CD4-positive, alpha-beta T cell treated with Interleukin-17A for 4 hours (primary cell): Measurements from ENCODE around the gene BMERB1.
"Not testable (repeated sequence)": the region's sequence is repeated elsewhere in the genome, so short reads cannot be mapped to it uniquely, and the experiment has no call there.

Source experiments
- DNase-seq: peaks from one replicate; pipeline ENCODE4 v3.0.0-alpha.2; 2020; ENCODE audit warnings: mixed read lengths

The BMERB1 gene

DNA sequence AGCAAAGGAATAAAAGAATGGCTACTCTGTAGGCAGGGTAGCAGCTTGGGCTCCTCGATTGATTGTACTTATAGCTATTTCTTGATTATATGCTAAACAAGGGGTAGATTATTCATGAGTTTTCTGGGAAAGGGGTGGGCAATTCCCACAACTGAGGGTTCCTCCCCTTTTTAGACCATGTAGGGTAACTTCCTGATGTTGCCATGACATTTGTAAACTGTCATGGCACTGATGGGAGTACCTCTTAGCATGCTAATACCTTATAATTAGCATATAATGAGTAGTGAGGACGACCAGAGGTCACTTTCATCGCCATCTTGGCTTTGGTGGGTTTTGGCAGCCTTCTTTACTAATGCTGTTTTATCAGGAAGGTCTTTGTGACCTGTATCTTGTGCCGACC lies 136.3 kb downstream of the BMERB1 start:
- DNase-seq, result not testable (repeated sequence)

DNA sequence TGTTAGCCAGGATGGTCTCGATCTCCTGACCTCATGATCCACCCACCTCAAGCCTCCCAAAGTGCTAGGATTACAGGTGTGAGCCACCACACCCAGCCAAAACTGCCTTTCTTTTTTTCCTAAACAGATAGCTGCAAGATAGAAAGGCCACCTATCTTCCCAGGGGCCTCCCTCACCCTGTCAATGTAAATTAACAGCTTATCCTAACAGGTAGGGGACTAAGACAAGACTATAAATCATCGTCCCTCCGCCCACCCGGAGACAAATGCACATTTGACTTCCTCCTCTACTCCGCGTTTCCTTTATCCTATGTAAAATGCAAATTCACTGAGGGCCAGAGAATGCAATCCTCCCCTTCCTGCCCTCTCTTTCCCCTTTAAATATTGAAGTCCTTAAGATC lies 137.2 kb downstream of the BMERB1 start:
- DNase-seq, result no peak

DNA sequence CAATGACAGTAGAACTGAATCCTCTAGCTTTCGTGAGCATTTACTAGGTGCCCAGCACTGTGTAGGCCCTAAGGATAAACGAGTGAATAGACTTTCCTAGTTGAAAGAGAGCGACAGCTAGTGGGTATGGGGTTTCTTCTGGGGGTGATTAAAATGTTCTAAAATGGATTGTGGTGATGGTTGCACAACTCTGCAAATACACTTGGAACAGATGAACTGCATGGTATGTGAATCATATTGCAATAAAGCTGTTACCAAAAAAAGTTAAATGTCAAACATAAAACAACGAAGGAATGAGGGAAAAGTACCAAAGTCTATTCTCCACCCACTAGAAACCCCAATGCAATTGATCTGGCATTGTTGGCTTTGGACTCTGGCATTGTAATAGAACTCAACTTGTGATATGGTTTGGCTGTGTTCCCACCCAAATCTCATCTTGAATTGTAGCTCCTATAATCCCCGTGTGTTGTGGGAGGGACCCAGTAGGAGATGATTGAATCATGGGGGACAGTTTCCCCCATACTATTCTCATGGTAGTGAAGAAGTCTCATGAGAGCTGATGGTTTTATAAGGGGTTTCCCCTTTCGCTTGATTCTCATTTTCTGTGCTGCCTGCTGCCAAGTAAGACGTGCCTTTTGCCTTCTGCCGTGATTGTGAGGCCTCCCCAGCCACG lies 138.1 kb downstream of the BMERB1 start:
- no peak for DNase-seq

DNA sequence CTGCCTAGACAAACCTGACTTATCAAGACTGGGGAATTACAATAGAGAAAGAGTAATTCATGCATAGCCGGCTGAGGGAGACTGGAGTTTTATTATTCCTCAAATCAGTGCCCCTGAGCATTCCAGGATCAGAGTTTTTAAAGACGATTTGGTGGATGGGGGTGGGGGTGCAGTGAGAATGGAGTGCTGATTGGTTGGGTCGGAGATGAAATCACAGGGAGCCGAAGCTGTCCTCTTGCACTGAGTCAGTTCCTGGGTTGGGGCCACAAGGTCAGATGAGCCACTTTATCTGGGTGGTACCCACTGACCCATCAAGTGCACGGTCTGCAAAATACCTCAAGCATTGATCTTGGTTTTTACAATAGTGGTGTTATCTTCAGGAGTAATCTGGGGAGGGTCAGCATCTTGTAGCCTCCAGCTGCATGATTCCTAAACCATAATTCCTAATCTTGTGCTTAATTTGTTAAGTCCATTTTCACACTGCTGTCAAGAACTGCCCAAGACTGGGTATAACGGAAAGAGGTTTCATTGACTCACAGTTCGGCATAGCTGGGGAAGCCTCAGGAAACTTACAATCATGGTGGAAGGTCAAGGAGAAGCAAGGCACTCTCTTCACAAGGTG lies 139.0 kb downstream of the BMERB1 start:
- no peak for DNase-seq

DNA sequence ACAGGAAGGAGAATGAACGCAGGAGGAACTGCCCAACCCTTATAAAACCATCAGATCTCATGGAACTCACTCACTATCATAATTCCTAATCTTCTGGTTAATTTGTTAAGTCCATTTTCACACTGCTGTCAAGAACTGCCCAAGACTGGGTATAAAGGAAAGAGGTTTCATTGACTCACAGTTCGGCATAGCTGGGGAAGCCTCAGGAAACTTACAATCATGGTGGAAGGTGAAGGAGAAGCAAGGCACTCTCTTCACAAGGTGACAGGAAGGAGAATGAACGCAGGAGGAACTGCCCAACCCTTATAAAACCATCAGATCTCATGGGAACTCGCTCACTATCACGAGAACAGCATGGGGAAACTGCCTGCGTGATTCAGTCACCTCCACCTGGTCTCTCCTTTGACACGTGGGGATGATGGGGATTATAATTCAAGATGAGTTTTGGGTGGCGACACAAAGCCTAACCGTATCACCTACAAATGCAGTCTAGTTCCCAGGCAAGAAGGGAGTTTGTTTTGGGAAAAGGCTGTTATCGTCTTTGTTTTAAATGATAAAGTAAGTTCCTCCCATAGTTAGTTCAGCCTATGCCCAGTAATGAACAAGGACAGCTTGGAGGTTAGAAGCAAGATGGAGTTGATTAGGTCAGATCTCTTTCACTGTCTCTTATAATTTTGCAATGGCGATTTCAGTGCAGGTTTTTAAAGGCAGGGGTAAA lies 139.7 kb downstream of the BMERB1 start:
- not testable (repeated sequence) for DNase-seq

DNA sequence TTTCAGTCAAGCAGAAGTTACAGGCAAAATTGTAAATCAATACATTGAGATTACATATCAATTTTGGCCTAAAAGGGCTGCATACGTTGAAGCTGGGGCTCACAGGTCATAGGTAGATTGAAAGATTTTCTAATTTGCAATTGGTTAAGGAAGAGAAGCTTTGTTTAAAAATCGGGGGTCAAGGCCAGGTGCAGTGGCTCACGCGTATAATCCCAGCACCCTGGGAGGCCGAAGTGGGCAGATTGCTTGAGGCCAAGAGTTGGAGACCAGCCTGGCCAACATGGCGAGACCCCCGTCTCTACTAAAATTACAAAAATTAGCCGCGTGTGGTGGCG lies 140.2 kb downstream of the BMERB1 start:
- no peak for DNase-seq

DNA sequence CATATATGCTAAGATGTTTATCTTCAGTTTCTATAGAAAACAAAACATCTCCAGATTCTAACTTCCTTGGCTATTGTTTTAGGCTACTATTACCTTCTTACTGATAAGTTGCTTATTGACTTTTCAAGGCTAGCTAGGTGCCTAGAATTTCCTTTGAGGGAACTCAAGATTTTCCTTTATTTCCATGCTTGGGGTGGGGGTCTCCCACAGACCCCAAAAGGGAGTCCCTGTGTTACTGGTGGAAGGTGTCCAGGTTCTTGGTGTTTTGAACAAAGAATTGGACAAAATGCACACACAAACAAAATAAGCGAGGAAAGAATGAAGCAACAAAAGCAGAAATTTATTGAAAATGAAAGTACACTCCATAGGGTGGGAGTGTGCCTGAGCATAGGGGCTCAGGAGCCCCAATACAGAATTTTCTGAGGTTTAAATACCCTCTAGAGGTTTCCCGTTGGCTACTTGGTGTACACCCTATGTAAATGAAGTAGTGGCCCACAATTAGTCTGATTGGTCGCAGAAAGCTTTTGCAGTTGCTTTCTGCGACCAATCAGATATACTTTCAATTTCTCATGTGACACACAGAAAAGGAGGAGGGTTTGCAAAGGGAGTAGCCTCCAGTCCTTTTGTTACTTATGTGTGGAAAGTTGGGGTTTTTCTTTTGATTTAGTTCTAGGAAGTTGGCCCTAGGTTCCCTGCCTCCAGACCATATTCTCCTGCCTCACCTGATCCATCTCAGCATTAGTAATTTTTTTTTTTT lies 141.1 kb downstream of the BMERB1 start:
- no peak for DNase-seq

DNA sequence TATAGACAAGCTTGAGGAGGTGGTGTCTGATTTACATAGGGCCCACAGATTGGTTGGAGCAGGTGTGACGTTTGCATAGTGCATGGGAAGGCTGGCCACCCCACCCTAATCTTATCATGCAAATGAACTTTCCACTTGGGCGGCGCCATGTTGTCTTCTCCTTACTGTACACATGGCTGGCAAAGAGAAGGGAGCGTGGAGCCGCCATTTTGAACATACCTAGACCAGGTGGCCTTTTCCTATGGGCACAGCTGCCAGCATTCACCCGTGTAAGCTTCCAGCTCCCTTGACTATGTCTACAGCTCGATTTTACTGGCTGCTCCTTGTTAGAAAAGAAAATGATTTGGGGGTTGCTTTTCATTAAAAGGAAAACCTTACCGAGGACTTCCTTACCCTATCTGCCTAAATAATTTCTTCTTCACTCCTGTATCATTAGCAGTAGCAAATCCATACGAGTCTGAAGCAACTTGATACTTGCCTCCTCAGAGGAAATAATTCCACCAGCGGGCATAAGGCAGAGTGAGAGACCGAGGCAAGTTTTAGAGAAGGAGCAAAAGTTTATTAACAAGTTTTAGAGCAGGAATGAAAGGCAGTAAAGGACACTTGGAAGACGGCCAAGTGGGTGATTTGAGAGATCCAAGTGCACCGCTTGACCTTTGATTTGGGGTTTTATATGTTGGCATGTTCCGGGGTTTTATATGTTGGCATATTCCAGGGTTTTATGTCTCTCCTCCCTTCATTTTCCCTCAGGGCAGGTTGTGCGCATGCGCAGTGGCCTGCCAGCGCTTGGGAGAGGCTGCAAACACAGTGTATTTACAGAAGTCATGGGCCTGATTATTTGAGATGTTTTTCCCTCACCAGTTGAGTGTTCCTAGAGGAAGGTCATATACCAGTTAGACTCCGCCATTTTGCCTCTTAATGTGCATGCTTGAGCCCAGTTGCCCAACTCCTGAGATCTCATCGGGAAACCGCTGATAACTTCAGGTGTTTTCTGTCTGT lies 142.9 kb downstream of the BMERB1 start:
- DNase-seq, result no peak

DNA sequence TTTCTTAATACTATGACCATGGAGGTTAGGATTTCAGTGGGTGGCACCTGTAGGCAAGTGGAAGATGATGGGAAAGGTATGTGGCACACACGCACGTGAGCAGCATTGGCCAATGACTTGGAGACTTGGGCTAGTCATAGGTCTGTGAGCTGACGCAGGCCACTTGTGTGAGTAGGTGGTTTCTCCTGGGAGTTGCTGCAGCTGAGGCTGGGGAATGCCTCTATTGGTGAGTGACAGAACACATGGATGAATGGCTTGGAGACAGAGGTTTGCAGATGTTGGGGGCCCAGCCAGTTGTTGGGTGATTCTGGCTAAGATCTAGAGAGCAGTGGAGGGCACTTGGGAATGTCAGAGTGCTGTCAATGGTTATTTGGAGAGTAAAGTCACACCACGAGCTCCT lies 144.4 kb downstream of the BMERB1 start:
- DNase-seq, result no peak

DNA sequence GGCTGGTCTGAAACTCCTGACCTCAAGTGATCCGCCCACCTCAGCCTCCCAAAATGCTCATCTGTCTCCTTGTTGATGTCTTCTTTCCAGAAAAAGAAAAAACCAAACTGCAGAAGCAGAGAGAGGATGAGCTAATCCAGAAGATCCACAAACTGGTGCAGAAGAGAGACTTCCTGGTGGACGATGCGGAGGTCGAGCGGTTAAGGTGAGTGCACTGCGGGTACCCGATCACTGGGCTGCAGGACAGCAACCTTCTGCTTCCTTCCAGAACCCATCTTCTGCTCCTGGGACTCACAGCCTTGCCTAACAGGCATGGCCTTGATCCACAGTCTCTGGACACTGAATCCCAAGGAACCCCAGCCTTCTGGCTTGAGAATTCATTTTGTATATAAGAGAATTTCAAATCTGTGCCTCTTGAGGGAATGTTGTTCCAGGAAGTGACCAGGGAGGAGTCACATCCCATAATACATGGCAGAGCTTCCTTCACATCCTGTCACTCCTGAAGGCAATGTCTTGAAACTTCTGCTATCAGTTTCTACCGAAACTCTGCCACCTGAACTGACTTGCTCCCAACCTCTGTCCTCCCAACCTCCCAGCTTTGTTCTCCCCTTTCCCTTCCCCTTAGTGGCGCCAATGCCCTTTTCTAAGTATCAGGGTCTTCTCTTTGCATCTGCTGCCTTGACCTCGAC lies 146.9 kb downstream of the BMERB1 start:
- no peak for DNase-seq

DNA sequence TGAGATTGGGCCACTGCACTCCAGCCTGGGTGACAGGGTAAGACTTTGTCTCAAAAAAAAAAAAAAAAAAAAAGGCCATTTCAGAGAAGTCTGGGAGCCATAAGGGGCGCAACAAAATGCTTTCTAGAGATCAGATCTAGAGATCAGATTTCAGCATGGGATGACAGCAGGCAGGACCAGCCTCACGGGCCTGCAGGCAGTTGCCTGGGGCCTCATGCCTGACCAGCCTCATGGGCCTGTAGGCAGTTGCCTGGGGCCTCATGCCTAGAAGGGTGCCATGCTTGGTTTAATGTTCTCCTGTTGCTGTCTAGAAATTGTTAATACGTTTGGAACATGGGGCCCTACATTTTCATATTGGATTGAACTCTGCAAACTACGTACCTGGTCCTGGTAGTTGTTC lies 149.1 kb downstream of the BMERB1 start:
- no peak for DNase-seq

DNA sequence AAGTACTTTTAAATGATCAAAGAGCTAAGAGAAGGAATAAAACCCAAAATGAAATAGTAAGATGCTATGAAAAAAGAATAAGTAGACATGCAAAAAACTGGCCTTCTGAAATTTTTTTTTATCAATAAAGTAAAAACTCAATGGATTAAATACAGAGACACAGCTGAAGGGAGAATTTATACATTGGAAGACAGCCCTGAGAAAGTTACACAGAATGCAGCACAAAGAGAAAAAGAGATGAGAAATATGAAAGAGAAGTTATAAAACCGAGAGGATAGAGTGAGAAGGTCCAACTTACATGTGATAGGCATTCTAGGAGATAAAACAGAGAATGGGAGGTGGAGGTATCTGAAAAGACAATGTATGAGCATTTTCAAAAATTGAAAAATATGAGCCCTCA lies 151.6 kb downstream of the BMERB1 start:
- no peak for DNase-seq

DNA sequence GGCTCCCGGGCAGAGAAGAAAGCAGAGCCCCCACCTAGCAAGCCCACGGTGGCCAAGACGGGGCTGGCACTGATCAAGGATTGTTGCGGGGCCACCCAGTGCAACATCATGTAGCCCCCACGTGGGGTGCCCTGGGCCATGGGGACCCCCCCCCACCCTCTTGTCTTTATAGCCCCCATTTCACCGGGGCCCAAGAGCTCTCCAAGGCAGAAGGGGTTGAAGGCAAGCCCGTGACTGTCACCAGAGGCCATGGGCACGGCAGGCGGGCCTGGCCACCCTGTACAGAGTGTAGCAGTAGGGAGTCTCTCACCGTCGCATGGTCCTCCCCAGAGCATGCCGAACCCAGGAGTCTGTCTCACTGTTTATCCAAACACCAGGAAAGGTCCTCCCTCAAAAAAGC lies 152.3 kb downstream of the BMERB1 start:
- no peak for DNase-seq

DNA sequence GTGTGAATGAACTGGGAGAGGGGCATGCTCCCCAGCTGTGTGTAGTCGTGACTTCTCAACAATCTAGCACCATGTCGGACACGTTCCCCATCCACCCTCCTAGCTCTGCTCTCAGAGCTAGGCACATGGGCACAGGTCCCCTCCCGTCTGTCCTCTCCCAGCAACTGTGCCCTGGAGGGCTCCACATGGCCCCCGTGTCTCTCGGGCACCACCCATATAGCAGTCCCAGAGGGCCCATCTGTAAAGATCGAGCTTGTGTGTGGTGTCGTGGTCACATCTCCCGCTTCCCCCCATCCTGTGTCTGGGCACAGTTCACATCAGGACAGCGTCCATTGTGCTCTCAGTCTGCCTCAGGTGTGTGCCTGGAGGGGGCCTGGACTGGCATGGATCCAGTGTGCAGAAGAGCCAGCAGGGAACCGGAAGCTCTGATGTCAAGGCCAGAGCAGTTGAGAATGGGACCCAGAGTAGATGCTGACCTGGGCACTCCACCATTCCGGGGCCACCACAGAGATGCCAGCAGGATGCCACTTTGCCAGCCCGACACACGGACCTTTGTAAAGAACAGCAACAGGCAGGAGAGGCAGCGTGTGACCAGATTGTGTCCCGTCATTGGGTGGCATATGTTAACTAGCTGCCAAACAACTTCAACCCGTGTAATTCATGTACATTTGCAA lies 152.9 kb downstream of the BMERB1 start:
- no peak for DNase-seq

DNA sequence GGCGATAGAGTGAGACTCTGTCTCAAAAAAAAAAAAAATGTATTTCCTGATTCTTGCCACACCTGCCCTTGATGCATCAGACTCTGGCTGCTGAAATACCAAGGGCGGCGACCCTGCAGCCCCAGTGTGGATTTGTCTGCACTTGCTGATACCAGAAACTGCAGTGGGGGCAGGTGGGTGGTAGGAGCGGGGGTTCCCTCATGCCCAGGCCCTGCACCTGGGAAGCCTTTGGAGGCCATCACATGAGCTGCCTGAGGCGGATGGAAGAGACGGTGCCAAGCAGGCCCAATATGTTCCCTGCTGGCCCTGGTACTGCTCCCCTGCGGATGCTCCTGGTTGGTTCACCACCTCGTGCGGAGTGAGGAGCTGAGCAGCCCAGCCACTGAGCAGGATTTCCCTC lies 157.9 kb downstream of the BMERB1 start:
- DNase-seq, result peak; percentile 76

DNA sequence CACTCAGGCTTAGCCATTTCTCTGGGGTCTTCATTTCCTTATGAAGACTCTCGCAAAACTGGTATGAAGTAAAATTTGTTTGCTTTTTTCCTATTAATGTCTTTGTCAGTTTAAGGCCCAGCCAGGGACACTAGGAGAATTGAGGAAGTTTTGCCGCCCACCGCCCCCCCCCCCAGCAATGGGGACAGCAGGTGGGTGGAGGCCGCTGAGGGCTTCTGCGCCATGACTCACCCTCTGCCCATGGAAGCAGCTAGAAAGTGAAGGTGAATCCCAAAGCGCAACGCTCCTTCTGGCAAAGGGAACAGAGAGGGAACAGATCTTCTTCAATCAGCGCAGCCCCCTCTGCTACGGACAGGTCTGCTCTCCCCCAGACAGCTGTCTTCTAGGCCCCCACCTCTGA lies 158.8 kb downstream of the BMERB1 start:
- no peak for DNase-seq

DNA sequence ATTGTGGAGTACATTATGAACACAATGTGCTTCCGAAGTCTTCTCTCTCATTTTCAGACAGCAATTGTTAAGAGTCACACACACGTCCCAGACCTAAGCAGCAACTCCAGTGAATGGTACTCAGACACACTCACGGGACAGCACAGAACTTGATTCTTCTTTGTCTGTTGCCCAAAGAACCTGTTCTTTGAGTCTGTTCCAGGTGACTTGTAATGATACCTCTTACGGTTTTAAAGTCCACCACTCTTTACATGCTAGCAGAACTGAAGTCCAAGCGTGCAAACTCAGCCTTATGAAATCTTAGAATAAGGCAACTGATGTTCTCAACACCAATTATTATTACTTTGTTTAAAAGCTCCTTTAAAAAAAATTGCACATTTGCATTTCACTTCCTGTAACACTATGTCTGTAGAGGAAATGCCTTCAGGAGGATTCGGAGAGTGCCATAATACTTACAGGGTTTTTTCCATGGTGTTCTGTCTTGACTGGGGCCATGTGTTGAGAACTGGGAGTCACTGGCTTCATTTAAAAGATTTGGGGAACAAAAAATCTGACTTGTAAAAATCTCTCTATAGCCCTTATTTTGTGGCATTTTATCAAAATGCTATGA lies 160.4 kb downstream of the BMERB1 start:
- DNase-seq, result no peak

DNA sequence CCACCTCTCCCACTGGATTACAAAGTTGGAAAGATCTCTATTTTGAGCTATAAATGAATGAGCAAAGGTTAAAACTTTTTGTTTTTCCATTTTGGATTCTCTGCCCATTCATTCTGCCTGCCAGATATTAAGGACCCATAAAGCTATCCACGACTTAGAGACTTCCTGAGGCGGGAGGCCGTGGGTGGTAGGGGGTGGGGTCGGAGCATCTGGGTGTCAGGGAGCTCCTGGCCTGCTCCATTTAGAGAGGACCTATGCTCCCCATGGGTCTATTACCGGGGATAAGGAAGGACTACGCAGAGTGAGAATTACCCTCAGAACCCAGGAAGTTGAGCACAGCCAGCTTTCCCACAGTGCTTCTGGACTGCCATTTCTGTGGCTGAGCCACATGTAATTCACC lies 162.7 kb downstream of the BMERB1 start:
- DNase-seq, result no peak

DNA sequence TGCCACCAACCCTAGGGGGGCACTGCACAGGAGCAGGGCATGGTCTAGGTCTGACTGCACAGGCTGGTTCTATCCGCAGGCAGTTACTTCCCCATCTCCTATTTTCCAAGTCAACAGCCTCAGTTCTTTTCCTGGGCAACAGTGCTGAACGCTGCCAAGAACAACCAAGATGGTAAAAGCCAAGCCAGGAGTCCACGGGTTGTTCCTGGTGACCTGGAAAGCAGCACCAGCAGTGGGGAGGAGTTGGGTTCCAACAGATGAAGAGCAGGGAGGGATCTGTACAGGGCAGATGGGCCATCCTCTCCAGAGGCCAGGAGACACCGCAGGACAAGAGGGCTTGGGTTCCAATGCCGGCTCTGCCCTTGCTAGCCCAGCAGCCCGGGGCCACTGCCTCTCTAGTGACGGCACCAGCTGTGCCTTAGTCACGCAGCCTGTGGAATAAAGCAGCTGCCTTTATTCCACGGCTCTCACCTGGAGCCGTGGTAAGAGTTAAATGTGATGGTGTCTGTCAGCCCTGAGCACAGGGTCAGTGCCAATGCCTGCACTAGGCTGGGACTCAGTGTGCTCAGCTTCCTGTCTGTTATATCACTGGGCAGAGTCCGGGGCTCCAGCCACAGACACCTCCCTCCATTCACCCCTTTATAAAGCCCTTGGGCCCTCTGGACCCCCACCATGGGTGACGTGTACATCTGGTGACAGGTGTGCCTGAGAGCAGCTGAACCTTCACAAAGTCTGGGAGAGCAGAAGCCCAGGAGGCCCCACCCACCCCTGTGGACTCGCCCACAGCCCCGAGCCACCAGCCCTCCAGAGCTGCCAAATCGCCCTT lies 163.6 kb downstream of the BMERB1 start:
- DNase-seq, result no peak

DNA sequence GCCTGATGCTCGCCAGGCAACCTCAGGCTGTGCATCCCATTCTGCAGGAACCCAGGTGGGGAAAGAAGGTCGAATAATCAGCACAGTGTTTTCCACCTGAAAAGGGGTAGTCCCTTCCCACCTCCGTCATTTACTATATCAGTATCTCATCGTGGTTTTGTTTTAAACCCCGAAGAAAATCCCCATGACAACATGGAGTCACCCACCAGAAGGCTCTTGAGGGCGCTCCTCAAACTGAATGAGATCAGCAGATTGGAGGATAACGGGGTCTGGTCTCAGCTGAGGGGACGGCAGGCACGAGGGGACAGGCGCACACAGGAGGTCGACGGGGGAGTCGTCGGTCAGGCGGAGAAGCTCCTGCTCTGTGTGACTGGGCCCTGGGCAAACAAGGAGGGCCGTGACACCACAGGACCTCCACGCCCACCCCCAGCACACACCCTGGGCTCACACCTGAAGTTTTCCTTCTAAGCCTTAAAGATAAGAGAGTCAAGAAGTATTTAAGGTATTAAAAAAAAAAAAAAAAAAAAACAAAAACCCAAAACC lies 164.3 kb downstream of the BMERB1 start:
- DNase-seq, result no peak
